Thyroid gland (tissue), 4 donors: ENCODE data around the gene TMC1. TPM values are rescaled to one million over a fixed set of nuclear protein-coding genes. Genes with fewer than 3 reads are reported as not detected.

ENCODE experiments used
- DNase-seq, 2 donors: peaks; one replicate each; pipeline ENCODE4 v3.0.0-alpha.2; 2019
- H3K27ac ChIP-seq, 3 donors: fragments of 200-600 bp; sonication (generic); 1 replicate in 2 of 3; 2 replicates in 1 of 3; pipeline ENCODE4 v1.5.1; 2016 to 2019; ENCODE audit warnings: mild to moderate bottlenecking in 1 of 3, moderate library complexity in 1 of 3
- H3K27me3 ChIP-seq: fragments of 200-600 bp; sonication (generic); one replicate; pipeline ENCODE4 v1.5.1; 2019
- H3K36me3 ChIP-seq, 2 donors: fragments of 200-600 bp; sonication (generic); one replicate each; pipeline ENCODE4 v1.5.1; 2016 to 2019
- H3K4me1 ChIP-seq, 2 donors: fragments of 200-600 bp; sonication (generic); one replicate each; pipeline ENCODE4 v1.5.1; 2017 to 2019
- H3K4me3 ChIP-seq, 3 donors: fragments of 200-600 bp; sonication (generic); replicated peaks in 1 of 3; 1 replicate in 2 of 3; 2 replicates in 1 of 3; pipeline ENCODE4 v1.5.1; 2016; ENCODE audit warnings: mild to moderate bottlenecking in 1 of 3
- H3K9me3 ChIP-seq: fragments of 200-600 bp; sonication (generic); one replicate; pipeline ENCODE4 v1.5.1; 2017
- CTCF ChIP-seq, 6 experiments: fragments of 200-600 bp in 3 of 6; fragments of 450-650 bp in 3 of 6; sonication (generic) in 3 of 6; IDR thresholded peaks; one replicate each; pipeline ENCODE4 v1.5.1; 2016 to 2019; ENCODE audit warnings: antibody characterized with exemption in 6 of 6, mild to moderate bottlenecking in 2 of 6, inconsistent platforms in 1 of 6, moderate library complexity in 1 of 6
- POLR2A ChIP-seq, 2 donors: fragments of 450-650 bp; IDR thresholded peaks; one replicate each; pipeline ENCODE4 v1.6.1; 2017; ENCODE audit warnings: antibody characterized with exemption in 2 of 2, mild to moderate bottlenecking in 2 of 2, moderate library complexity in 1 of 2
- WGBS, 2 donors: methylation state at CpG; one replicate each; pipeline ENCODE4 v1.1.5; 2017; 5-methylcytosine and 5-hydroxymethylcytosine counted together
- intact Hi-C: fragments of 100-400 bp; cut with DNase I; formaldehyde crosslinking; loops from one replicate; pipeline ENCODE4 v1.15.1; 2023
- total RNA-seq, 4 donors: library from RNA; depleted of rRNA; stranded (reverse); fragments of >200 nt; gene quantifications; one replicate each; pipeline ENCODE4 v1.2.3, GENCODE V29; 2016

Gene TMC1
- total RNA-seq, 4 donors from 2014 or later = 0.11 to 0.13 TPM; not detected in 2

DNA sequence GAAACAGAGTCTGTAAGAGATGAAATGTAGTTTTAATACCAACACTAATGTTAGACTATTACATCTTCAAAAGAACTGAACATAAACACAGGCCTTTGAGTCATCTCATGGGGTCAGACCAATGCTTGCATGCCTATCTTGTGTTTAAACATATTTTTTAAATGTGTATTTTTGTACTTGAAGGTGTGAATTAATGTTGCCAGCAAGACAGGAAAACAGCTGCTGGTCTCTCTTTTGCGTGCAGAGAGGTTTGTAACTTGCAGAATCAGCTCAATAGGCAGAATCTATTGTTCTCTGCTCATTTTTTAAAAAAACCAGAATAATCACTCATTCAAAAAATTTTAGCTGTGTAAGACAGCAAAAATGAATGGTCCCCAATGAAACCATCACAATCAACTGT, 251.3 kb downstream of the TMC1 start:
- intact Hi-C loops = no loop called here
- H3K4me3 ChIP-seq = no peak overlapping the region
- DNase-seq = no peak
- H3K27ac ChIP-seq = no peak overlapping the region
- no peaks in the 10 kb centered on the region for H3K27me3 ChIP-seq
- WGBS, 2 donors = 85 to 90% methylated on average over 1 of the region's 1 CpG
- no peaks in the 10 kb centered on the region for H3K4me1 ChIP-seq
- TF ChIP-seq CTCF (IDR thresholded peaks at IDR 0.05) (no peak), POLR2A (IDR thresholded peaks at IDR 0.05) (no peak)
- H3K9me3 ChIP-seq = no peaks in the 10 kb centered on the region
- H3K36me3 ChIP-seq = no peaks in the 10 kb centered on the region

GRCh38 chr9:72773570-72773969, 252.2 kb downstream of the TMC1 start:
- intact Hi-C loops = no loop called here
- no peak for DNase-seq
- Histone ChIP-seq H3K4me1 (no peaks in the 10 kb centered on the region), H3K9me3 (no peaks in the 10 kb centered on the region), H3K27me3 (no peaks in the 10 kb centered on the region), H3K36me3 (no peaks in the 10 kb centered on the region), H3K4me3 (no peak overlapping the region), H3K27ac (no peak overlapping the region)
- no peak for TF ChIP-seq CTCF (IDR thresholded peaks at IDR 0.05)
- no peak for TF ChIP-seq POLR2A (IDR thresholded peaks at IDR 0.05)
- WGBS, 2 donors = 63 to 70% methylated on average over 2 of the region's 2 CpGs

GRCh38 chr9:72775570-72775969, 254.2 kb downstream of the TMC1 start:
- no peak for DNase-seq
- TF ChIP-seq CTCF (IDR thresholded peaks at IDR 0.05) (no peak), POLR2A (IDR thresholded peaks at IDR 0.05) (no peak)
- intact Hi-C loops = no loop called here
- no peaks in the 10 kb centered on the region for H3K27me3 ChIP-seq
- no peaks in the 10 kb centered on the region for H3K9me3 ChIP-seq
- no peak overlapping the region for H3K4me3 ChIP-seq
- no peak overlapping the region for H3K27ac ChIP-seq
- 73 to 75% methylated on average over 3 of the region's 3 CpGs for WGBS, 2 donors
- no peaks in the 10 kb centered on the region for H3K36me3 ChIP-seq
- no peaks in the 10 kb centered on the region for H3K4me1 ChIP-seq

DNA sequence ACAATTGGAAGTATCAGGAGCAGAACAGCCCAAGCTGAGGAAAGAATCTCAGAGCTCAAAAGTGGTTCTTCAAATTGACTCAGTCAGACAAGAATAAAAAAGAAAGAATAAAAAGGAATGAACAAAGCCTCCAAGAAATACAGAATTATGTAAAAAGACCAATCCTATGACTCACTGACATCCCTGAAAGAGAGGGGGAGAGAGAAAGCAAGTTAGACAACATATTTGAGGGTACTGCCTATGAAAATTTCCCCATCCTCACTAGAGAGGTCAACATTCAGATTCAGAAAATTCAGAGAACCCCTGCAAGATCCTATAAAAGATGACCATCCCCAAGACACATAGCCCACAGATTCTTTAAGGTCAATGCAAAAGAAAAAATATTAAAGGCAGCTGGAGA, 258.2 kb downstream of the TMC1 start:
- no peak for TF ChIP-seq POLR2A (IDR thresholded peaks at IDR 0.05)
- no peak for TF ChIP-seq CTCF (IDR thresholded peaks at IDR 0.05)

DNA sequence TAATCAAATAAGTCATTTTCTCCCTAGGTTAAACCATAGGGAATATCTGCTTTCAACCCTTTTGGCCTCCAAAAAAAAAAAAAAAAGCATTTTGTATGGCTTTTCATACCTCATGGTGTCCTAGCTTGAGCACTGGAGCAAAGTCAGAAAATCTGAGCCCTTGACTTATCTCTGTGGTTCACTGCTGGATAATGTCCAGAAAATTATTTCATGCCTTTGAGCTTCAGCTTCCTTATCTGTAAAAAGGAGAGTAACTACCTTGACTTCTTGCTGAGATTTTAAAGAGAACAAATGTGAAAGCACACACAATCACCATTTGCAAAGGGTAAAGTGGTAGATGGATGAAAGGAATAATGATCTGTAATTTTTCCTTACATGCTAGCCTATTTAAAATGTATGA, 265.5 kb downstream of the TMC1 start:
- no peaks in the 10 kb centered on the region for H3K9me3 ChIP-seq

More for the DNA sequence above, 258.2 kb downstream of the TMC1 start:
- intact Hi-C loops = loop anchor here (10.0 kb wide), 1 partner anchor 65 kb away; no protein-coding TSS in a partner anchor
- no peaks in the 10 kb centered on the region for H3K27me3 ChIP-seq
- no peak overlapping the region for H3K4me3 ChIP-seq
- no peak overlapping the region for H3K27ac ChIP-seq
- no peaks in the 10 kb centered on the region for H3K4me1 ChIP-seq
- DNase-seq = no peak
- no peaks in the 10 kb centered on the region for H3K9me3 ChIP-seq
- no peaks in the 10 kb centered on the region for H3K36me3 ChIP-seq

More for the DNA sequence above, 265.5 kb downstream of the TMC1 start:
- H3K4me3 ChIP-seq = no peak overlapping the region
- DNase-seq = no peak
- no peaks in the 10 kb centered on the region for H3K4me1 ChIP-seq
- H3K27ac ChIP-seq = no peak overlapping the region
- TF ChIP-seq CTCF (IDR thresholded peaks at IDR 0.05) = no peak
- TF ChIP-seq POLR2A (IDR thresholded peaks at IDR 0.05) = no peak
- intact Hi-C loops = loop anchor here (10.0 kb wide), 1 partner anchor 72 kb away; no protein-coding TSS in a partner anchor
- no peaks in the 10 kb centered on the region for H3K27me3 ChIP-seq
- H3K36me3 ChIP-seq = no peaks in the 10 kb centered on the region
